Skin of body (tissue), 3 donors: ENCODE data around the gene DLG4. TPM values are rescaled to one million over a fixed set of nuclear protein-coding genes. Genes with fewer than 3 reads are reported as not detected.
A peak's percentile ranks its signal among the peaks of the same experiment; 100 is the strongest.
"Not testable (repeated sequence)": the region's sequence is repeated elsewhere in the genome, so short reads cannot be mapped to it uniquely, and the experiment has no call there.

Experiments used
- DNase-seq: peaks from one replicate; lab custom pipeline; 2025; lab: John Stamatoyannopoulos, UW
- small RNA-seq: library from RNA; depleted of rRNA; stranded (forward); fragments of <200 nt; gene quantifications from one replicate; pipeline ENCODE3, GENCODE V24; 2014; ENCODE audit warnings: low replicate concordance
- total RNA-seq: library from RNA; depleted of rRNA; stranded (reverse); fragments of >200 nt; gene quantifications from one replicate; pipeline ENCODE4 v1.2.3, GENCODE V29; 2014

DLG4 gene
- total RNA-seq, 1 donor from 2014 or later, result 16.5 TPM

DNA sequence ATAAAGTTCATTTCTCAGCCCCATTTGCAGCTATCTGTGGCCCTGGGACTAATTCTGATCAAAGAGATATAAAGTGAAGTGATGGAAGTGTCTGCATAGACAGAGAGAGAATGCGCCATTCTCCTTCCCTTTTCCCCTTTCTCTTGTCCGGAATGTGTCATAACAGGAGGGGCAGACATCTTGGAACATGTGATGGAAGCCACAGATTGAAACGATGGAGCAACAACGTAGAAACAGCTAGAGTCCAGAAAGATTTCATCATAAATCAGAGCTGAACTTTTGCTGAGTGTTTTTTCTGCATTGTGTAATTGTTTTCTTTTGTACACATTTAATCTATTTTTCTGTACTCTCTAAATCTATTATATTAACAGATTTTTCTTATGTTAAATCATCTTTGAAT, 51.8 kb downstream of the DLG4 start:
- peak; percentile 21 for DNase-seq

DNA sequence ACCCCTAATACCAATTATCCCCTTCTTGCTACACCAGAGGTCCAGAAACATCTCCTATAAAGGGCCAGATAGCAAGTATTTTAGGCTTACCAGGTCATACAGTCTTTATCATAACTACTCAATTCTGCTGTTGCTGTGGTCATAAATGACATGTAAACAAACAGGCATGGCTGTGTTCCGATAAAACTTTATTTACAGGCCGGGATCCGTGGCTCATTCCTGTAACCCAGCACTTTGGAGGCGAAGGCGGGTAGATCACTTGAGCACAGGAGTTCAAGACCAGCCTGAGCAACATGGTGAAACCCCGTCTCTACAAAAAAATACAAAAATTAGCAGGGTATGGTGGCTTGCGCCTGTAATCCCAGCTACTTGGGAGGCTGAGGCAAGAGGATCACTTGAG, 52.8 kb downstream of the DLG4 start:
- no peak for DNase-seq

DNA sequence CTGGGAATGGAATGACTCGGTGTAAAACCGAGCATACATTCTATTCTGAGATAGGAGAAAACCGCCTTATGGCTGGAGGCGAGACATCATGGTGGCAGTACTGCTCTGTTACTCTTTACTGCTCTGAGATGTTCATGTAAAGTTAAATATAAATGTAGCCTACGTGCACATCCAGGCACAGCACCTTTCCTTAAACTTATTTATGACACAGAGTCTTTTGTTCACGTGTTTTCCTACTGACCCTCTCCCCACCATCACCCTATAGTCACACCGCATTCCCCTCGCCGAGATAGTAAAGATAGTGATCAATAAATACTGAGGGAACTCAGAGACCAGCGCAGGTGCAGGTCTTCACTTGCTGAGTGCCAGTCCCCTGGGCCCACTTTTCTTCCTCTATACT, 60.1 kb downstream of the DLG4 start:
- DNase-seq, result not testable (repeated sequence)

DNA sequence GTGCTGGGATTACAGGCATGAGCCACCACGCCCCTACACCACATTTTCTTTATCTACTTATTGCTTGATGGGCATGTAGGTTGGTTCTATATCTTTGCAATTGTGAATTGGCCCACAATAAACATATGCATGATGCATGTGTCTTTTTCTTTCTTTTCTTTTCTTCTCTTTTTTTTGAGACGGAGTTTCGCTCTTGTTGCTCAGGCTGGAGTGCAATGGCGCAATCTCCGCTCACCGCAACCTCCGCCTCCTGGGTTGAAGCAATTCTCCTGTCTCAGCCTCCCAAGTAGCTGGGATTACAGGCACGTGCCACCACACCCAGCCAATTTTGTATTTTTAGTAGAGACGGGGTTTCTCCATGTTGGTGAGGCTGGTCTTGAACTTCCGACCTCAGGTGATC, 61.2 kb downstream of the DLG4 start:
- DNase-seq, result not testable (repeated sequence)

DNA sequence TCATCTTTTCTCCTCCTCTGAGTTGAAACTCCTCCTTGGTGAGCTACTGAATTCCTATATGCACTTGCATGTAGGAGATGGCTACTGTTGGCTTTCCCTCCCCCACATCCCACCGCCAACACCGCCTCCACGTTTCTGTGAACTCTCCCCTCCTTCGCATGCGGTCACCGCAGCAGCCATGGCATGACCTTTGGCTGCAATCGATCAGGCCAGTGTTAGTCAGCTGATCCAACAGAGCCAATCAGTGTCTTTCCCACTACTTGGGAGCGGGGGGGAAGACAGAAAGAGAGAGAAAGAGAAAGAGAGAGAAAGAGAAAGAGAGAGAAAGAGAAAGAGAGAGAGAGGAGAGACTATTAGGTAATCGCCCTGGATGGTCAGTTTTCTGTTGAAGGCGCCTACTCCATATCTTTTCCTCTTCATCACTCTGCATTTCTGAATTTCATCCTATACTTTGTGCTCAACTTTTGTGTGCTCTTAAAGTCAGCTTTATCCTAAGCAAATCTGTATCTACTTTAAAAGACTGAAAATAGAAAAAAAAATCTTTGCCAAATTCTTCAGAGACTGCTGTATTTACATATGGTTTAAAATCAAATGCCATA, 63.2 kb downstream of the DLG4 start:
- no peak for DNase-seq

DNA sequence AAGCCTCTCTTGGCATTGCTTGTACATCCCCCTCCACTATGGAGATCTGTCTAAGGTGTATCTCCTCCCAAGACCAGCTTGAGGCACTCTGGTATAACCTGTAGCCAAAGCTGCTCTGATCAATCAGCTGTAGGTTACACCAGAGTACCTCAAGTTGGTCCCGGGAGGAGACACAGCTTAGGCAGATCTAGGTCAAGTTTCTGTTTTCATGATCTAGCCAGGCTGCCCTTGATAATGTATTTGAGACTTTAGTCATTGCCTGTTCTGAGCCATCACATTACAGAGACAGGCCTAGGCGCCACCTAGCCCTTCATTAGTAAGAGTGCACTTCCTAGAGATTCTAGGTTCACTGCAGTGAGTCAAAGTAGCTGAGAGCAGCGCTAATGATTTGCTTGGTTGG, 71.9 kb downstream of the DLG4 start:
- no peak for DNase-seq

DNA sequence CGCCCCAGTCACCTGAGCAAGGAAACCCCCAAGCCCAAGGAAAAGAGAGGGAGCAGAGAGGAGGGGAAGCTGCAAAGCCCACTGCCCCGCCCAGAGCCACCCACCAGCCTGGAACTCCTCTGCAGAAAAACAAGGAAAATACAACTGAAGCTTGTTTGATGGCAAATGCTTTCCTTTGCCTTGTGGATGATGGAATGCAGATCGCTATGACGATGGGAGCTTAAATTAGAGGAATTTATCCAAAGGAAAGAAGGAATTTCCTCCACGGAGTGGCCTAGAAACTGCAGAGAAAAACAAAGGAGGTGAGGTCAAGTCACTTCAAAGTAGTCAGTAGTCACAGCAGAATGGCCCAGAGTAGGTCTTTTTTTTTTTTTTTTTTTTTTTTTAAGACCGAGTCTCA, 73.5 kb downstream of the DLG4 start:
- DNase-seq, result no peak

DNA sequence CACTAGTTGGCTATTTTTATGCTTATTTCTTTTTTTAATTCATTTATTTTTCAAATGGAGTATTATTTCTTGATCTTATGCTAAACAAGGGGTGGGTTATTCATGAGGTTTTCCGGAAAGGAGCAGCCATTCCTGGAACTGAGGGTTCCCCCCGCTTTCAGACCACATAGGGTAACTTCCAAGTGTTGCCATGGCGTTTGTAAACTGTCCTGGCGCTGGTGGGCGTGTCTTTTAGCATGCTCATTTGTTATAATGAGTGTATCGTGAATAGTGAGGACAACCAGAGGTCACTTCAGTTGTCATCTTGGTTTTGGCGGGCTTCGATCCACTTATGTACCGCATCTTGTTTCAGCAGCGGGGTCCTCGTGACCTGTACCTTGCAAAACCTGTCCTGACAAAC, 75.4 kb downstream of the DLG4 start:
- no peak for DNase-seq

DNA sequence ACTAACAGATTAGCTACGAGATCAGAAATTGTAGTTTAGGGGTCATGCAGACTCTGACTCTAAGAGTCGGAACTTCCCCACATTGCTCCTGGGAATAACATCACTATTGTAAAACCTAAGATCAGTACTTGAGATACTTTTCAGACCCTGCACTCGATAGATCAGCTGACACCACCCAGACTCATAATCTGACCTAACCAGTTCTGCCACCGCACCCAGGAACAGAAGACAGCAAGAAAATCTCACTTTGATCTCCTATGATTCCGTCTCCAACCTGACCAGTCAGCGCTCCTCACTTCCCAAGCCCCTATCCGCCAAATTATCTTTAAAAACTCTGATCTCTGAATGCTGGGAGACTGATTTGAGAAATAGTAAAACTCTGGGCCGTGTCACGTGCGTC, 77.8 kb downstream of the DLG4 start:
- DNase-seq, result no peak

DNA sequence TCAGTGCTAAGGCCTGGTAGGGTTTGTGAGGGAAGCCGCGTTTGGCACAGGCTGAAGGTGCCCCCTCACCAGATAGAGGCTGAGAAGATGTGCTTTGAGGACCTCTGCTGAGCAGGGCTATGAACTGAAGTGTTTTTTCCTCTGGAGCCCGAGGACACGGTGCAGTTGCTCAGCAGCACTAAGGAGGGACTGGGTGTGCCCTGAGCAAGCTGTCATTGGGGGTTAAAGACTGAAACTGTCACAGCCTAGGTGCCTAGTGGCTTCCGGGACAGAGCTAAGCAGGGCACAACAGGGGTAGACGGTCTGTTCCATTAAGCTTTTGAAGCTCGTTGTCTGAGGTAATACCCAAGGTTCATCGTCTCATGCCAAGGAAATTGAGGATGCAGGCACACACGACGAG, 80.2 kb downstream of the DLG4 start:
- DNase-seq, result no peak

DNA sequence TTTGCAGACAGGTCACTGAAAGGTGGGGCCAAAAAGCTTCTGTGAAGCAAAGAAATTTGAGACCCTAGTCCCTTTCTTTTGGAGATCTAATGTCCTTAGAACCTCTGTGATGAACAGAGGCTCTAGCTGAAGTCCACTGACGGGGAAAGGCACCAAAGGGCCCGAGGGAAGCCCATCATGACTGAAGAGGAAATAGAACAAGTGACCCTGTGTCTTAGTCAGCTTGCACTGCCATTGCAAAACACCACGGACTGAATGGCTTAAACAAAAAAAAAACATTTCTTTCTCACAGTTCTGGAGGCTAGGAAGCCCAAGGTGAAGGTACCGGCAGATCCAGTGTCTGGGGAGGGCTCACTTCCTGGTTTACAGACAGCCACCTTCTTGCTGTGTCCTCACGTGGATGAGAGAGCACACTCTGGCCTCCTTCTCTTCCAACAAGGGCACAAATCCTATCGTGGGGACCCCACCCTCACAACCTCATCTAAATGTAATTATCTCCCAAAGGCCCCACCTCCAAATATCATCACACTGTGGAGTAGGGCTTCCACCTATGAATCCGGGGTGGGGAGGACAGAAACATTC, 80.7 kb downstream of the DLG4 start:
- no peak for DNase-seq

DNA sequence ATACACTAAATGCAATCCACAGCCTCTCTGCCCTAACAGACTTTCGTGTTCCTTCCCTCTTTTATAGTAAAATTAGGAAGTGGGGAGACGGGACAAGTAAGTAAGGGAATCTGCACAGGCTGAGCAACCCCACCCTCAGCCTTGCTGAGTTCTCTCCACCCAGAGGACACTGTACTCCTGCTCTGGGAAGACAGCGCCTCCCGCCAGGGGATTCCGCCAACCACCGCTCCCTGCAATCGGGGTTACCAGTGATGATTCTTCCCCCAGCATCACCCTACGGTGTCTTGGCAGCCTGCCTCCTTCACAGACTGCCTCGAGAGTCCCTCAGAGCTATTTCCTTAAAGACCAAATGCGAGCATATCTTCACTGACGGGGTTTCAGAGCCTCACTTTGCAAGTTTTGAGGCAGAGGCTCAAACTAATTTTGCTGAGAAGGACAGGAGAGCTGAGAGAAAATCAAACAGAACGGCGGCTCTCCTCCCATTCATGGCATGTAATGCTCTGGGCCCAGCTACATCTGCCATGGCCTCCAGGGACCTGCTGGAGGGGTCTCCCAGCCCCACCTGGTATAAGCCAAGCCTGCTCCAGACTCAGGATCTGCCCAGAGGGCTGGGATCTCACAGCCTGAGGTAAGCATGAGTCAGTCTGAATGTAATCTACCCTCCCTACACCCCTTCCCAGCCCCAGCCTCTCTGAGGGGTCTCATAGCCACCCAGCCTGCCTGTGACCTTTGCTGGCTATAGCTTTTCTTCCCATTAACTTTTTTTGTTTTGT, 82.3 kb downstream of the DLG4 start:
- DNase-seq, result no peak

Small RNAs within 50 kb of the gene (small RNA-seq; reads per million reads assigned to genes)
- gene AC120057.4 (not detected), gene MIR324 (13.1 reads per million, percentile 93 among the genes with 10 or more reads in this experiment), gene RF00019 (not detected)

Other genes with a start within 250 kb of the DLG4 start
- 1.2 TPM for gene ALOX12, start 223.8 kb downstream of the DLG4 start, total RNA-seq
- 57.5 TPM for gene RNASEK, start 207.2 kb downstream of the DLG4 start, total RNA-seq
- gene BCL6B, start 196.8 kb downstream of the DLG4 start, total RNA-seq, result 7.6 TPM
- gene SLC16A13, start 183.8 kb downstream of the DLG4 start, total RNA-seq, result 0.69 TPM
- 0.69 TPM for gene SLC16A11, start 175.7 kb downstream of the DLG4 start, total RNA-seq
- gene CLEC10A, start 139.6 kb downstream of the DLG4 start, total RNA-seq, result 3.7 TPM
- 0.39 TPM for gene ASGR2, start 105.0 kb downstream of the DLG4 start, total RNA-seq
- 3.7 TPM for gene ASGR1, start 40.5 kb downstream of the DLG4 start, total RNA-seq
- gene ACADVL, start 102 bp upstream of the DLG4 start, total RNA-seq, result 261 TPM
- 47.5 TPM for gene DVL2, start 14.7 kb upstream of the DLG4 start, total RNA-seq
- gene PHF23, start 19.6 kb upstream of the DLG4 start, total RNA-seq, result 27.0 TPM
- 223 TPM for gene GABARAP, start 22.6 kb upstream of the DLG4 start, total RNA-seq
- 44.1 TPM for gene CTDNEP1, start 31.9 kb upstream of the DLG4 start, total RNA-seq
- 27.5 TPM for gene ELP5, start 32.4 kb upstream of the DLG4 start, total RNA-seq
- 5.4 TPM for gene CLDN7, start 42.6 kb upstream of the DLG4 start, total RNA-seq
- 11.7 TPM for gene SLC2A4, start 61.9 kb upstream of the DLG4 start, total RNA-seq
- gene YBX2, start 74.8 kb upstream of the DLG4 start, total RNA-seq, result 1.3 TPM
- gene EIF5A, start 87.8 kb upstream of the DLG4 start, total RNA-seq, result 186 TPM
- gene GPS2, start 95.5 kb upstream of the DLG4 start, total RNA-seq, result 17.2 TPM
- gene NEURL4, start 109.5 kb upstream of the DLG4 start, total RNA-seq, result 14.2 TPM
- gene ACAP1, start 116.7 kb upstream of the DLG4 start, total RNA-seq, result 4.7 TPM
- 6.3 TPM for gene KCTD11, start 132.3 kb upstream of the DLG4 start, total RNA-seq
- gene TMEM95, start 135.3 kb upstream of the DLG4 start, total RNA-seq, result not detected
- 2.5 TPM for gene TNK1, start 161.3 kb upstream of the DLG4 start, total RNA-seq
- 16.0 TPM for gene PLSCR3, start 174.7 kb upstream of the DLG4 start, total RNA-seq
- gene TMEM256, start 184.3 kb upstream of the DLG4 start, total RNA-seq, result 75.9 TPM
- 8.8 TPM for gene NLGN2, start 188.0 kb upstream of the DLG4 start, total RNA-seq
- not detected for gene SPEM1, start 200.5 kb upstream of the DLG4 start, total RNA-seq
- gene SPEM2, start 205.8 kb upstream of the DLG4 start, total RNA-seq, result not detected
- not detected for gene SPEM3, start 209.0 kb upstream of the DLG4 start, total RNA-seq
- 3.3 TPM for gene TMEM102, start 215.6 kb upstream of the DLG4 start, total RNA-seq
- 3.4 TPM for gene FGF11, start 219.7 kb upstream of the DLG4 start, total RNA-seq
- gene CHRNB1, start 225.2 kb upstream of the DLG4 start, total RNA-seq, result 12.5 TPM